Measurements from ENCODE around the gene KDM4F. TPM values are rescaled to one million over a fixed set of nuclear protein-coding genes. Genes with fewer than 3 reads are reported as not detected.
"Not testable (repeated sequence)": the region's sequence is repeated elsewhere in the genome, so short reads cannot be mapped to it uniquely, and the experiment has no call there.

Gene KDM4F
- total RNA-seq, 1 experiment from 2014 or later, result not detected

GRCh38 chr11:95028357-95028756 lies 20.9 kb upstream of the KDM4F start:
- no peak overlapping the region for H3K4me3 Mint-ChIP-seq (ENCODE audit: unreplicated experiment)
- CTCF ChIA-PET, result interaction anchor here (0.7 kb wide), 1 partner anchor 114 kb away, joined by 5 read pairs; no protein-coding TSS in a partner anchor
- DNase-seq (ENCODE audit: unreplicated experiment), result no peak
- H3K4me1 Mint-ChIP-seq (ENCODE audit: insufficient read depth, unreplicated experiment), result no peaks in the 10 kb centered on the region
- no peaks in the 10 kb centered on the region for H3K9me3 Mint-ChIP-seq (ENCODE audit: unreplicated experiment)
- intact Hi-C loops (cut with micrococcal nuclease), result no loop called here
- no peak for TF ChIP-seq CTCF (IDR thresholded peaks at IDR 0.05; ENCODE audit: unreplicated experiment)
- H3K36me3 Mint-ChIP-seq (ENCODE audit: insufficient read depth, unreplicated experiment), result no peaks in the 10 kb centered on the region
- H3K27me3 Mint-ChIP-seq (ENCODE audit: insufficient read depth, unreplicated experiment), result no peaks in the 10 kb centered on the region
- no peak overlapping the region for H3K27ac Mint-ChIP-seq (ENCODE audit: low read depth, unreplicated experiment)
- BruUV-seq (replicated peaks), result no TSS peak
- POLR2A ChIA-PET, result interaction anchor here (0.7 kb wide), 1 partner anchor 718 kb away, joined by 4 read pairs; no protein-coding TSS in a partner anchor

GRCh38 chr11:95033051-95033450 lies 16.2 kb upstream of the KDM4F start:
- no peak for TF ChIP-seq CTCF (IDR thresholded peaks at IDR 0.05; ENCODE audit: unreplicated experiment)
- peaks cover 9% of the 10 kb centered on the region for H3K4me1 Mint-ChIP-seq (ENCODE audit: insufficient read depth, unreplicated experiment)

DNA sequence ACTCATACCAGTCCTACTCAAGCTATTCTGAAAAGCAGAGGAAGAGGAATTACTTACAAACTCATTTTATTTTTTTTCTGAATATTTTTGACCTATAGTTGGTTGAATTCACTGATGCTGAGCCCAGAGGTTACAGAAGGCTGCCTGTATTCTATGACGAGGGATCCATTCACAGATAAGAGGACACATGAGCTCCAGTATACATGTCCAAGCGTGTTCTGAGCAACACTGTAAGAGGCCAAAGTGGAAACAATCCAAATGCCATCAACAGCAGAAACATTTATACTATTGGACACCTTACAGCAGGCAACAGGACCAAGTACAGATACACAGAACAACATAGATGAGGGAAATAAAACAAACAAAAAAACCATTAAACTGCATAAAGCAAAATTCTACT lies 13.9 kb upstream of the KDM4F start:
- no peak overlapping the region for H3K4me3 Mint-ChIP-seq (ENCODE audit: unreplicated experiment)
- ChIA-PET CTCF (interaction anchor here (0.6 to 1.7 kb wide), 6 partner anchors 20 to 412 kb away, joined by 3 to 7 read pairs (median 3); no protein-coding TSS in a partner anchor), POLR2A (interaction anchor here (0.6 to 2.8 kb wide), 11 partner anchors 10 to 112 kb away, joined by 3 to 45 read pairs (median 3); partner anchors contain the start of genes CWC15, KDM4D and SRSF8)
- no TSS peak for BruUV-seq (replicated peaks)
- peaks cover 4% of the 10 kb centered on the region for H3K36me3 Mint-ChIP-seq (ENCODE audit: insufficient read depth, unreplicated experiment)
- TF ChIP-seq CTCF (IDR thresholded peaks at IDR 0.05; ENCODE audit: unreplicated experiment), result no peak
- H3K9me3 Mint-ChIP-seq (ENCODE audit: unreplicated experiment), result peaks cover 8% of the 10 kb centered on the region
- peaks cover 9% of the 10 kb centered on the region for H3K4me1 Mint-ChIP-seq (ENCODE audit: insufficient read depth, unreplicated experiment)
- no peak overlapping the region for H3K27ac Mint-ChIP-seq (ENCODE audit: low read depth, unreplicated experiment)
- DNase-seq (ENCODE audit: unreplicated experiment), result peak; percentile 36
- H3K27me3 Mint-ChIP-seq (ENCODE audit: insufficient read depth, unreplicated experiment), result no peaks in the 10 kb centered on the region
- intact Hi-C loops (cut with micrococcal nuclease), result no loop called here

More at GRCh38 chr11:95033051-95033450, 16.2 kb upstream of the KDM4F start:
- Mint-ChIP-seq H3K4me3 (ENCODE audit: unreplicated experiment) (no peak overlapping the region), H3K36me3 (ENCODE audit: insufficient read depth, unreplicated experiment) (no peaks in the 10 kb centered on the region), H3K27ac (ENCODE audit: low read depth, unreplicated experiment) (no peak overlapping the region), H3K9me3 (ENCODE audit: unreplicated experiment) (peaks cover 3% of the 10 kb centered on the region), H3K27me3 (ENCODE audit: insufficient read depth, unreplicated experiment) (no peaks in the 10 kb centered on the region)
- ChIA-PET POLR2A (interaction anchor here (0.6 to 1.2 kb wide), 5 partner anchors 34 to 1238 kb away, joined by 3 to 6 read pairs (median 4); partner anchors contain the start of genes CWC15, KDM4D and SRSF8), CTCF (interaction anchor here (0.6 to 1.3 kb wide), 2 partner anchors 8 to 757 kb away, joined by 3 to 4 read pairs; partner anchors contain the start of gene CEP57)
- intact Hi-C loops (cut with micrococcal nuclease), result no loop called here
- no TSS peak for BruUV-seq (replicated peaks)
- no peak for DNase-seq (ENCODE audit: unreplicated experiment)

DNA sequence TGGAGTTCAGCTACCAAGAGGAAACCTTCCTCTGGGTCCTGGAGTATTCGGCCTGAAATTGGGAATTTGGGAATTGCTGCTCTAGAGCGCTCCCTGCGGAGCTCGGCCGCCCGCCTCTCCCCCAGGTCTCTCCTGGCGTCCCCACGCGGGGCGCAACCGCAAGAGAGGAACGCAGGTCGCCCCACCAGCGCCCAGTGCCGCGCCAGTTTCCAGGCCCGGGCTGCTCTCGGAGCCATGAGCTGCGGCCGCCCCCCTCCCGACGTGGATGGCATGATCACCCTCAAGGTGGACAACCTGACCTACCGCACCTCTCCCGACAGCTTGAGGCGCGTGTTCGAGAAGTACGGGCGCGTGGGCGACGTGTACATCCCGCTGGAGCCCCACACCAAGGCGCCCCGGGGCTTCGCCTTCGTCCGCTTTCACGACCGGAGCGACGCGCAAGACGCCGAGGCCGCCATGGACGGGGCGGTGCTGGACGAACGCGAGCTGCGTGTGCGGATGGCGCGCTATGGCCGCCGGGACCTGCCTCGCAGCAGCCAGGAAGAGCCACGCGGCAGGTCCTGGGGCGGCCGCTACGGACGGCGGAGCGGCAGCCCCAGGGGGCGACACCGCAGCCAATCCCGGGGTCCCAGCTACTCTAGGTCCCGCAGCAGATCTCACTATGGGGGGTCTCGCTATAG lies 11.7 kb upstream of the KDM4F start:
- POLR2A ChIA-PET; BruUV-seq (replicated peaks); H3K4me1 Mint-ChIP-seq (ENCODE audit: insufficient read depth, unreplicated experiment): not testable (repeated sequence)

More for the DNA sequence above, 11.7 kb upstream of the KDM4F start:
- H3K36me3 Mint-ChIP-seq (ENCODE audit: insufficient read depth, unreplicated experiment); H3K9me3 Mint-ChIP-seq (ENCODE audit: unreplicated experiment); CTCF ChIA-PET; DNase-seq (ENCODE audit: unreplicated experiment); H3K4me3 Mint-ChIP-seq (ENCODE audit: unreplicated experiment); H3K27me3 Mint-ChIP-seq (ENCODE audit: insufficient read depth, unreplicated experiment); intact Hi-C loops (cut with micrococcal nuclease): not testable (repeated sequence)
- H3K27ac Mint-ChIP-seq (ENCODE audit: low read depth, unreplicated experiment), result peak overlapping the region; percentile 13

Data from MCF 10A (cell line).